ENCODE results near the gene COPG1.
A peak's percentile ranks its signal among the peaks of the same experiment; 100 is the strongest.
"Not testable (repeated sequence)": the region's sequence is repeated elsewhere in the genome, so short reads cannot be mapped to it uniquely, and the experiment has no call there.

Gene COPG1

GRCh38 chr3:129245641-129246306 lies 3.6 kb upstream of the COPG1 start:
- DNase-seq, result peak; percentile 53

GRCh38 chr3:129246636-129247035 lies 2.8 kb upstream of the COPG1 start:
- no peak for DNase-seq

GRCh38 chr3:129248286-129248979 lies 973 bp upstream of the COPG1 start:
- DNase-seq, result no peak

GRCh38 chr3:129252748-129253147 lies 3.3 kb downstream of the COPG1 start:
- no peak for DNase-seq

GRCh38 chr3:129254536-129255230 lies 5.3 kb downstream of the COPG1 start:
- no peak for DNase-seq

- no peak for DNase-seq
Measured at GRCh38 chr3:129256270-129256669, 6.9 kb downstream of the COPG1 start.

- no peak for DNase-seq
Measured at GRCh38 chr3:129257609-129258008, 8.2 kb downstream of the COPG1 start.

- DNase-seq, result no peak
Measured at GRCh38 chr3:129259612-129260477, 10.4 kb downstream of the COPG1 start.

GRCh38 chr3:129260606-129261005 lies 11.2 kb downstream of the COPG1 start:
- DNase-seq, result no peak

- no peak for DNase-seq
Measured at GRCh38 chr3:129261894-129262293, 12.5 kb downstream of the COPG1 start.

- no peak for DNase-seq
Measured at GRCh38 chr3:129263161-129263910, 13.9 kb downstream of the COPG1 start.

GRCh38 chr3:129264994-129265393 lies 15.6 kb downstream of the COPG1 start:
- DNase-seq, result not testable (repeated sequence)

- DNase-seq, result no peak
Measured at GRCh38 chr3:129266651-129267050, 17.2 kb downstream of the COPG1 start.

- no peak for DNase-seq
Measured at GRCh38 chr3:129268396-129268795, 19.0 kb downstream of the COPG1 start.

GRCh38 chr3:129271674-129272073 lies 22.3 kb downstream of the COPG1 start:
- DNase-seq, result no peak

GRCh38 chr3:129276385-129276784 lies 27.0 kb downstream of the COPG1 start:
- DNase-seq, result no peak

GRCh38 chr3:129277829-129278271 lies 28.4 kb downstream of the COPG1 start:
- no peak for DNase-seq

GRCh38 chr3:129278439-129278965 lies 29.1 kb downstream of the COPG1 start, which contains the start of gene HMCES:
HMCES (plus strand) TSS chr3:129278870; CDS start chr3:129279733, 863 bp downstream.
- DNase-seq, result peak; percentile 90

GRCh38 chr3:129278966-129279906 lies 29.8 kb downstream of the COPG1 start:
- peak; percentile 46 for DNase-seq

- no peak for DNase-seq
Measured at GRCh38 chr3:129280183-129280582, 30.8 kb downstream of the COPG1 start.
